Testis (tissue), 3 donors: ENCODE measurements around the gene MAP3K19. TPM values are rescaled to one million over a fixed set of nuclear protein-coding genes. Genes with fewer than 3 reads are reported as not detected.

Source experiments
- DNase-seq: peaks from one replicate; pipeline ENCODE4 v3.0.0-alpha.2; 2019
- H3K27ac ChIP-seq, 2 donors: fragments of 200-600 bp; sonication (generic); one replicate each; pipeline ENCODE4 v1.5.1; 2019
- H3K27me3 ChIP-seq: fragments of 200-600 bp; sonication (generic); one replicate; pipeline ENCODE4 v1.5.1; 2019
- H3K36me3 ChIP-seq: fragments of 200-600 bp; sonication (generic); one replicate; pipeline ENCODE4 v1.5.1; 2017; ENCODE audit warnings: low read depth; ENCODE audit errors: missing control alignments
- H3K4me1 ChIP-seq: fragments of 200-600 bp; sonication (generic); one replicate; pipeline ENCODE4 v1.5.1; 2019
- H3K4me3 ChIP-seq, 2 donors: fragments of 200-600 bp; sonication (generic); one replicate each; pipeline ENCODE4 v1.5.1; 2017 to 2019
- H3K9me3 ChIP-seq: fragments of 200-600 bp; sonication (generic); one replicate; pipeline ENCODE4 v1.5.1; 2017
- CTCF ChIP-seq, 3 experiments: fragments of 450-650 bp in 2 of 3; fragments of 200-600 bp in 1 of 3; sonication (generic) in 1 of 3; IDR thresholded peaks; one replicate each; pipeline ENCODE4 v1.5.1; 2016 to 2019; ENCODE audit warnings: antibody characterized with exemption in 3 of 3, mild to moderate bottlenecking in 2 of 3, moderate library complexity in 1 of 3
- WGBS, 2 donors: methylation state at CpG; one replicate each; pipeline ENCODE4 v1.1.5; 2018; 5-methylcytosine and 5-hydroxymethylcytosine counted together
- intact Hi-C: fragments of 100-400 bp; cut with DNase I; formaldehyde crosslinking; loops from one replicate; pipeline ENCODE4 v1.15.1; 2023; ENCODE audit warnings: low total_unique reads
- polyA plus RNA-seq: library from polyadenylated mRNA; stranded (reverse); fragments of 350-450 nt; fragmentation: Illumina TruSeq; extraction: RNeasy Lipid Tissue Mini Kit (QIAGEN cat#74804); gene quantifications from one replicate; pipeline ENCODE4 v1.2.3, GENCODE V29; 2014; ENCODE audit warnings: low read depth, low replicate concordance; ENCODE audit not compliant: insufficient read depth
- total RNA-seq, 2 donors: library from RNA; depleted of rRNA; stranded (reverse); fragments of >200 nt; gene quantifications; one replicate each; pipeline ENCODE4 v1.2.3, GENCODE V29; 2016

Gene MAP3K19
- total and polyA plus RNA-seq, 3 donors from 2014 or later = 6.8 to 15.1 (median 9.8) TPM

- Histone ChIP-seq H3K27me3 (no peaks in the 10 kb centered on the region), H3K36me3 (no peaks in the 10 kb centered on the region), H3K4me3 (peak overlapping the region; percentile 79 to 97), H3K4me1 (peaks cover 22% of the 10 kb centered on the region), H3K27ac (peak overlapping the region; percentile 98), H3K9me3 (no peaks in the 10 kb centered on the region)
- intact Hi-C loops = no loop called here
- no peak for TF ChIP-seq CTCF (IDR thresholded peaks at IDR 0.05)
- DNase-seq = peak; percentile 33
- WGBS, 2 donors = 19% methylated on average over 16 of the region's 16 CpGs
Measured at GRCh38 chr2:134917360-134917865, 129.8 kb downstream of the MAP3K19 start.

Other genes starting within 250 kb of the MAP3K19 start
- gene ACMSD, start 208.8 kb downstream of the MAP3K19 start, total RNA-seq = not detected
- gene ACMSD, start 208.8 kb downstream of the MAP3K19 start, polyA plus RNA-seq = 0.25 TPM
- gene CCNT2, start 128.6 kb downstream of the MAP3K19 start, total RNA-seq = 10 to 100 TPM; 49.3 to 52.8 TPM
- 28.2 TPM for gene CCNT2, start 128.6 kb downstream of the MAP3K19 start, polyA plus RNA-seq
- gene RAB3GAP1, start 4.8 kb upstream of the MAP3K19 start, total RNA-seq = 10 to 100 TPM; 40.5 to 45.9 TPM
- 39.9 TPM for gene RAB3GAP1, start 4.8 kb upstream of the MAP3K19 start, polyA plus RNA-seq